Epithelial cell of esophagus (primary cell): ENCODE measurements around the gene EML6.

Experiments used
- DNase-seq: peaks from one replicate; pipeline ENCODE4 v3.0.0; 2010; ENCODE audit warnings: low read depth
- H3K4me3 ChIP-seq: 2 replicates; pipeline ENCODE4 v1.5.1; 2011; ENCODE audit warnings: mild to moderate bottlenecking, low read length, control low read depth
- TF ChIP-seq, protein P1 (sequence below): IDR thresholded peaks from 2 replicates; pipeline ENCODE4 v1.5.1; 2011; ENCODE audit warnings: low read depth, mild to moderate bottlenecking, low read length, control low read depth, inconsistent platforms; ENCODE audit not compliant: insufficient read depth; ENCODE audit errors: missing control alignments

EML6 gene

DNA sequence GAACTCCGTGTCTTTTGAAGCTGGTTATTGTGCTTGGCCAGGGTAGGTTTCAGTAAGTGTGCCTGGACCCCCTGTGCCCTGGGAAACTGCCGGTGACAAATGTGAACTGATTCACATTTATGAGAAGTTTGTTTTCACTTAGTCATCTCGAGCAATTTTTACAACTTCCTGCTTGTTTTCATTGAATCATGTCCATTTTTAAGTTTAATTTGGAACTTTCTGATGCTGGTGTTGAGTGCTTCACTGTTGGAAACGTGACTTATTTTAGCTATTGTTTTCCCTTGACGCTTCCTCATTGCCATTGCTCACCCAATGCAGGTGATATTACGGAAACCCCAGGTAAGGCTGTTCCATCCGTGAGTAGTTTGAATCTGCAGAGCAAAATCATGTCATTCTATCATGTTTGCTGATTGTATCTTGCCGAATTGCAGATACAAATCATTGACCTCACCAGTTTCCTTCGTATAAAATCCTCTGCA lies 229.6 kb downstream of the EML6 start:
- DNase-seq = no peak
- no peak overlapping the region for H3K4me3 ChIP-seq
- TF ChIP-seq, protein P1, sequence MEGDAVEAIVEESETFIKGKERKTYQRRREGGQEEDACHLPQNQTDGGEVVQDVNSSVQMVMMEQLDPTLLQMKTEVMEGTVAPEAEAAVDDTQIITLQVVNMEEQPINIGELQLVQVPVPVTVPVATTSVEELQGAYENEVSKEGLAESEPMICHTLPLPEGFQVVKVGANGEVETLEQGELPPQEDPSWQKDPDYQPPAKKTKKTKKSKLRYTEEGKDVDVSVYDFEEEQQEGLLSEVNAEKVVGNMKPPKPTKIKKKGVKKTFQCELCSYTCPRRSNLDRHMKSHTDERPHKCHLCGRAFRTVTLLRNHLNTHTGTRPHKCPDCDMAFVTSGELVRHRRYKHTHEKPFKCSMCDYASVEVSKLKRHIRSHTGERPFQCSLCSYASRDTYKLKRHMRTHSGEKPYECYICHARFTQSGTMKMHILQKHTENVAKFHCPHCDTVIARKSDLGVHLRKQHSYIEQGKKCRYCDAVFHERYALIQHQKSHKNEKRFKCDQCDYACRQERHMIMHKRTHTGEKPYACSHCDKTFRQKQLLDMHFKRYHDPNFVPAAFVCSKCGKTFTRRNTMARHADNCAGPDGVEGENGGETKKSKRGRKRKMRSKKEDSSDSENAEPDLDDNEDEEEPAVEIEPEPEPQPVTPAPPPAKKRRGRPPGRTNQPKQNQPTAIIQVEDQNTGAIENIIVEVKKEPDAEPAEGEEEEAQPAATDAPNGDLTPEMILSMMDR = no peak

DNA sequence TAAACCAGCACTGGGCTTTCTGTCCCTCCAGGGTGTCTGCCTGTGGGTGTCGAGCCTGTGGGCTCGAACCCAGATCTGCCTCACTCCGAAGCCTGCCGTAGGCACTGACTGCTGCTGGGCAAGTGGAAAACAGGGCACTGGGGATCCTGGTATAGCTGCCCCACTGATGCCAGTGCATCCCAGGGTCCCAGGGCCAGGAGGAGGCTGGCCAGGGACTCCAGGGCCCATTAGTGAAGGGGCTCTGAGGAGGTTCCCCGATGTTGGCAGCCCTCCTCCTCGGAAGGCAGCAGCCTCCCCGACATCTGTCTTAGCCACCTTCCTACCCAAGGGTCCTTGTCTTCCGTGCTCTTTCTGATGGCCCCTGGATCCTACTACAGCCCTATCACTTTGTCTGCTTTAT lies 230.7 kb downstream of the EML6 start:
- no peak for DNase-seq
- H3K4me3 ChIP-seq = no peak overlapping the region
- TF ChIP-seq, protein P1 = no peak

DNA sequence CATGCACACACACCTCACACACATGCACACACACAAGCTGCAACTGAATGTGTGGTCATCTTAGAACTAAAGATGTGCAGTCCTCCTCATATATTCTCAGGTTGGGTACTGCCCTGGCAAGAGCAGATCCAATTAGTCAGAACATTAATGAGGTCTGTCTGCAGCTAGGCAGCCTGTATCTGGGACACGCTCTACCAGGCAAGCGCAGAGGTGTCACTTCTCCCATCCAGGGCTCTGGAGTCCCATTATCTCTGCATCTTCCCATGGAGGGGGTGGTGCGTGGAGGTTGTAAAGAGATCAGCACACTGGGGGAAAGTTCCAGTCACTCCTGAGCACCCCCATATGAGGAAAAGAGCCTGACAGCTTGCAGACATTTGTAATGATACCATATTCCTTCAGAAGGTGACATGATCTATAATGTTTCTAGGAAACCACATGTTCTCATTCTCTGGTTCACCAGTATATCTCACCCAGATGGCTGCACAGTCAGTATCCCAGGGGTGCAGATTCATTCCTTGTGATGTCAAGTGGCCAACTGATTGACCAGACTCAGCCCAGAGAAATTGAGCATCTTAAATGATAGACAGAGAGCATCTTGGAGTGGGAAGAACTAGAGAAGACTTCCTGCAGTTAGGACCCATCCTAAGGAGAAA lies 231.4 kb downstream of the EML6 start:
- no peak for DNase-seq
- TF ChIP-seq, protein P1 = no peak
- H3K4me3 ChIP-seq = no peak overlapping the region

DNA sequence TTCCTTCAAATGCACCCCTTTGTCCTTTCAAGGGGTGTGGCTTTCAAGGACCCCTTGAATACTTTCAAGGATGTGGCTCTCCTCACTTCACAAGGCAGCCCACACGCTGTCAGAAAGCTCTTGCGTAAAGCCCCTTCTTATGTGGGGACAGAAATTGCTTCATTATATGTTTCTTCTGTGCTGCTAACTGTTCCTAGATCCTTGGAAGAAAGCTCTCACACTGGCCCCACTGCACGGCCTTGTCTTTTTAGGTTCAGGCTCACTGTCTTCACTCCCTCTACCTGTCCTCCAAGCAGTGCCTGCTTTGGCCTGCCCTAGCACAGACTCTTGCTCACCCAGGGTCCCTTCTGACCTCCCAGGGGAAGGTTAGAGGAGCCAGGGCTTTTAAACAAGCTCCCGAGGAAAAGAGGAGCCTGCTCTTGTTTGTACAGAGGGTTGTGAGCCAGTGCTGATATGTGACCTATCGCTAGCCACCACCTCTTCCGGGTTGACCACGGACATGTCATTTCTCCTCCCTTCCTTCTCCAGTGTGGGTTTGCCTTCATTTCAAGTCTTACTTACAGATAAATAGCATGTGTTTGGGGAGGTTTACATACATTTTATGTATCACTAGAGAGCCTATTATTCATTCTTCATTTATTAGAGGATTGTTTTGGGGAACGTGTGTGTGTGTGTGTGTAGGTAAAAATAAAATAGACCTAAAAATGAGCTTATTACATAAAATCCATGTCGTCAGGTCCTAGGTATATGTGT lies 232.1 kb downstream of the EML6 start:
- DNase-seq = no peak
- TF ChIP-seq, protein P1 = no peak
- H3K4me3 ChIP-seq = no peak overlapping the region

DNA sequence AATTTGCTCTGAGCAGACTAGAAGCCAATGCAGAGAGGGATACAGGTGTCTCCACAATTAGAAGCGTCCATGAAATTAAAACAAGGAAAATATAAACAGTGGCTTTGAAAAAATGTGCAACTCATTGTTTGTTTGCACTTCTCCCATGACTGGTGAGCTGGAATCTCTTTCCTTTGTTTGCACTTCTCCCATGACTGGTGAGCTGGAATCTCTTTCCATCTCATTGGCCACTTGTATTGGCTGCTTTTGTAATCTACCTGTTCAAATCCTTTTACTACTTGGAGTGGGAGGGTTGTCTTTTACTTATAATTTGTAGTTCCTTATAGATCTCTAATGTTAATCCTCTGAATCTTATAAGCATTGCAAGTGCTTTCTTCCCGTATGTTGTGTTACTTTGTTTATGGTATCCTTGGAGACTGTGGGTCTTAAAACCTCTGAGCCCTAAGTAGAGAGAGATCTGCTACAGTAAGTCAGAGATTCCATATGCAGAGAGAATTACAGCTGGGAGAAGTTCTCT lies 232.7 kb downstream of the EML6 start:
- DNase-seq = no peak
- TF ChIP-seq, protein P1 = no peak
- no peak overlapping the region for H3K4me3 ChIP-seq

DNA sequence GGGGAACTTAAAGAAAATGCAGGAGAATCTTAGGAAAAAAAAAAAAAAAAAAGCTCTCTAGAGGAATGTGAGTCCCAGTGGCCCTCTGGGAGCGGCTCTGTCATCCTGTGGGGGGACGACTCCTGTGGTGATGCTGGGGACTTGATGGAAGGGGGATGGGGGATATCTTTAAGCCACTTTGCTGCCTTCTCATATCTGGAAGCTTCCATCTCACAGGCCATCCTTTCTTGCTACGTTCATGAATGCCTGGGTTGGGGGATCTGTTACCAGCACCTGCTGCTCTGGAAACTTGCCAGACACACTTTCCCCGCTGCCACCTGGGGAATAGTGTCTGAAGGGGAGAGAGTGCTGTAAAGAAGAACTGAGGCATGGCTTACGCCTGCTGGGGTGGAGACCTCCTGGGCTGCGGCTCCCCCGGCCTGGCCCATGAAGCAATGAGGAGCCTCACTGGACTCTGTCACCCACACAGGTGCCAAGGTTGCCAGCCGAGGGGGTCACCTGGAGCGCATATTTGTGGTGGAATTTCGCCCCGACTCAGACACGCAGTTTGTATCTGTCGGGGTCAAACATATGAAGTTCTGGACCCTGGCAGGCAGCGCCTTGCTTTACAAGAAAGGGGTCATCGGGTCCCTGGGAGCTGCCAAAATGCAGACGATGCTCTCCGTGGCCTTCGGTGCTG lies 234.0 kb downstream of the EML6 start:
- DNase-seq = no peak
- TF ChIP-seq, protein P1 = no peak

More for the DNA sequence above, 234.0 kb downstream of the EML6 start:
- H3K4me3 ChIP-seq = no peak overlapping the region
